Esophagus squamous epithelium (tissue), 4 donors: ENCODE data around the gene CALY.

Source experiments
- CTCF ChIP-seq, 6 experiments: fragments of 450-650 bp in 4 of 6; fragments of 200-600 bp in 2 of 6; sonication (generic) in 2 of 6; IDR thresholded peaks; one replicate each; pipeline ENCODE4 v1.5.1; 2016 to 2019; ENCODE audit warnings: antibody characterized with exemption in 6 of 6, mild to moderate bottlenecking in 4 of 6, moderate library complexity in 4 of 6
- POLR2A ChIP-seq, 4 donors: fragments of 450-650 bp; IDR thresholded peaks; one replicate each; pipeline ENCODE4 v1.6.1; 2017; ENCODE audit warnings: antibody characterized with exemption in 4 of 4, mild to moderate bottlenecking in 4 of 4, moderate library complexity in 3 of 4

- TF ChIP-seq POLR2A (IDR thresholded peaks at IDR 0.05) (no peak), CTCF (IDR thresholded peaks at IDR 0.05) (no peak)
Observed at GRCh38 chr10:133349160-133349568, 12.5 kb upstream of the CALY start.
